ENCODE results near the gene CSF3. TPM values are rescaled to one million over a fixed set of nuclear protein-coding genes. Genes with fewer than 3 reads are reported as not detected.

The CSF3 gene
- total and polyA plus RNA-seq, 2 donors (not counting 1 experiment from before 2014, with no cell fraction given): 0.09 TPM; not detected in 1

GRCh38 chr17:39968761-39969160, 46.5 kb upstream of the CSF3 start:
- no peak overlapping the region for H3K27ac ChIP-seq (ENCODE audit: low read length in 2 of 2)
- WGBS (ENCODE audit: insufficient coverage): 100% methylated on average over 2 of the region's 2 CpGs
- POLR2A ChIA-PET: no interaction called here
- H4K20me1 ChIP-seq (ENCODE audit: control insufficient read depth, insufficient read depth, low read length, poor library complexity, severe bottlenecking): no peaks in the 10 kb centered on the region
- no peak overlapping the region for H3K4me3 Mint-ChIP-seq
- H3K79me2 ChIP-seq (ENCODE audit: control insufficient read depth, insufficient read depth, low read length): no peaks in the 10 kb centered on the region
- peaks cover 7% of the 10 kb centered on the region in 2 donors for H3K4me1 ChIP-seq (ENCODE audit: control insufficient read depth in 2 of 2, insufficient read depth in 2 of 2, low read length in 2 of 2)
- CTCF ChIA-PET: interaction anchor here (1.1 kb wide), 2 partner anchors 11 kb away, joined by 3 read pairs; no protein-coding TSS in a partner anchor
- ATAC-seq (ENCODE audit: low read depth) (no peak), DNase-seq (no peak)
- TF ChIP-seq CTCF (IDR thresholded peaks at IDR 0.05): no peak
- no peak for TF ChIP-seq EZH2 (IDR thresholded peaks at IDR 0.05; ENCODE audit: borderline replicate concordance, insufficient read depth, low read depth, low read length, poor library complexity, severe bottlenecking)
- H3K36me3 ChIP-seq (replicated peaks in 1 of 2; ENCODE audit: control extremely low read depth in 1 of 2, control insufficient read depth in 1 of 2, extremely low read depth in 1 of 2, insufficient read depth in 2 of 2, low read length in 1 of 2): no peaks in the 10 kb centered on the region
- no peak overlapping the region for H3K27ac Mint-ChIP-seq
- no peak overlapping the region for H2AFZ ChIP-seq (ENCODE audit: insufficient read depth, low read depth, low read length, poor library complexity, severe bottlenecking)
- peaks cover 48% of the 10 kb centered on the region for H3K27me3 Mint-ChIP-seq
- H3K27me3 ChIP-seq (replicated peaks in 1 of 4; ENCODE audit: control extremely low read depth in 1 of 4, control insufficient read depth in 3 of 4, insufficient read depth in 4 of 4, low read length in 3 of 4): peaks cover 0 to 7% (median 3%) of the 10 kb centered on the region in 4 experiments
- no peaks in the 10 kb centered on the region for H3K9me3 ChIP-seq (ENCODE audit: control extremely low read depth in 1 of 3, control insufficient read depth in 2 of 3, insufficient read depth in 1 of 3, low read length in 2 of 3)
- H3K4me1 Mint-ChIP-seq: peaks cover 4% of the 10 kb centered on the region
- intact Hi-C loops (cut with micrococcal nuclease): no loop called here
- no peaks in the 10 kb centered on the region for H3K9me3 Mint-ChIP-seq (ENCODE audit: insufficient read depth)
- no peak overlapping the region for H3K4me2 ChIP-seq (replicated peaks; ENCODE audit: low read depth, low read length, poor library complexity, severe bottlenecking)
- H3K9ac ChIP-seq (ENCODE audit: low read length): no peak overlapping the region
- H3K4me3 ChIP-seq (ENCODE audit: control extremely low read depth in 1 of 5, extremely low read depth in 1 of 5, insufficient read depth in 1 of 5, low read depth in 2 of 5, low read length in 4 of 5): no peak overlapping the region

GRCh38 chr17:39969375-39969774, 45.9 kb upstream of the CSF3 start:
- Histone ChIP-seq H3K36me3 (replicated peaks in 1 of 2; ENCODE audit: control extremely low read depth in 1 of 2, control insufficient read depth in 1 of 2, extremely low read depth in 1 of 2, insufficient read depth in 2 of 2, low read length in 1 of 2) (no peaks in the 10 kb centered on the region), H3K4me2 (replicated peaks; ENCODE audit: low read depth, low read length, poor library complexity, severe bottlenecking) (no peak overlapping the region), H3K4me1 (ENCODE audit: control insufficient read depth in 2 of 2, insufficient read depth in 2 of 2, low read length in 2 of 2) (peaks cover 5 to 7% of the 10 kb centered on the region in 2 donors), H3K27ac (ENCODE audit: low read length in 2 of 2) (no peak overlapping the region), H3K79me2 (ENCODE audit: control insufficient read depth, insufficient read depth, low read length) (no peaks in the 10 kb centered on the region), H3K9me3 (ENCODE audit: control extremely low read depth in 1 of 3, control insufficient read depth in 2 of 3, insufficient read depth in 1 of 3, low read length in 2 of 3) (no peaks in the 10 kb centered on the region), H3K9ac (ENCODE audit: low read length) (no peak overlapping the region), H3K4me3 (ENCODE audit: control extremely low read depth in 1 of 5, extremely low read depth in 1 of 5, insufficient read depth in 1 of 5, low read depth in 2 of 5, low read length in 4 of 5) (no peak overlapping the region), H4K20me1 (ENCODE audit: control insufficient read depth, insufficient read depth, low read length, poor library complexity, severe bottlenecking) (no peaks in the 10 kb centered on the region), H2AFZ (ENCODE audit: insufficient read depth, low read depth, low read length, poor library complexity, severe bottlenecking) (no peak overlapping the region), H3K27me3 (replicated peaks in 1 of 4; ENCODE audit: control extremely low read depth in 1 of 4, control insufficient read depth in 3 of 4, insufficient read depth in 4 of 4, low read length in 3 of 4) (peaks cover 0 to 7% (median 3%) of the 10 kb centered on the region in 4 experiments)
- 99% methylated on average over 6 of the region's 6 CpGs for WGBS (ENCODE audit: insufficient coverage)
- intact Hi-C loops (cut with micrococcal nuclease): no loop called here
- no peaks in the 10 kb centered on the region for H3K4me1 Mint-ChIP-seq
- H3K9me3 Mint-ChIP-seq (ENCODE audit: insufficient read depth): no peaks in the 10 kb centered on the region
- DNase-seq (no peak), ATAC-seq (ENCODE audit: low read depth) (no peak)
- no peak overlapping the region for H3K27ac Mint-ChIP-seq
- ChIA-PET POLR2A (no interaction called here), CTCF (interaction anchor here (1.1 kb wide), 1 partner anchor 10 kb away, joined by 3 read pairs; no protein-coding TSS in a partner anchor)
- H3K27me3 Mint-ChIP-seq: peaks cover 50% of the 10 kb centered on the region
- no peak overlapping the region for H3K4me3 Mint-ChIP-seq
- TF ChIP-seq EZH2 (IDR thresholded peaks at IDR 0.05; ENCODE audit: borderline replicate concordance, insufficient read depth, low read depth, low read length, poor library complexity, severe bottlenecking): no peak
- TF ChIP-seq CTCF (IDR thresholded peaks at IDR 0.05): no peak

Data from B cell (primary cell).